ENCODE measurements around the gene PARP8.

DNA sequence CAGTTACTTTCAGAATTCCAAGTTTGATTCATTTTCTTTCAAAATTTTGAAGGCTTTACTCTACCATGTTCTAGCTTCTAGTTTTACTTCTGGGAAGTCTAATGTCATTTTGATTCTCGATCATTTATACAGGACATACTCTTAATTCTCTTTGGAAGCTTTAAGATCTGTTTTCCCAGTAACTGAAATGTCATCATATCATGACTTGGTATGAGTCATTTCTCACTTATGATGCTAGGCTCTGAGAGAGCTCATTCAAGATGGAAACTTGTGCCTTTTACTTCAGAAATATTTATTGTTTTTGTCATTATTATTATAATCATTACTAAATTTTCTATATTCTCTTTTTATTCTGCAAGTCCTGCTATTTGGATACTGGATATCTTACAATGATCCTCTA lies 222.3 kb downstream of the PARP8 start:
- TF ChIP-seq, protein P1, sequence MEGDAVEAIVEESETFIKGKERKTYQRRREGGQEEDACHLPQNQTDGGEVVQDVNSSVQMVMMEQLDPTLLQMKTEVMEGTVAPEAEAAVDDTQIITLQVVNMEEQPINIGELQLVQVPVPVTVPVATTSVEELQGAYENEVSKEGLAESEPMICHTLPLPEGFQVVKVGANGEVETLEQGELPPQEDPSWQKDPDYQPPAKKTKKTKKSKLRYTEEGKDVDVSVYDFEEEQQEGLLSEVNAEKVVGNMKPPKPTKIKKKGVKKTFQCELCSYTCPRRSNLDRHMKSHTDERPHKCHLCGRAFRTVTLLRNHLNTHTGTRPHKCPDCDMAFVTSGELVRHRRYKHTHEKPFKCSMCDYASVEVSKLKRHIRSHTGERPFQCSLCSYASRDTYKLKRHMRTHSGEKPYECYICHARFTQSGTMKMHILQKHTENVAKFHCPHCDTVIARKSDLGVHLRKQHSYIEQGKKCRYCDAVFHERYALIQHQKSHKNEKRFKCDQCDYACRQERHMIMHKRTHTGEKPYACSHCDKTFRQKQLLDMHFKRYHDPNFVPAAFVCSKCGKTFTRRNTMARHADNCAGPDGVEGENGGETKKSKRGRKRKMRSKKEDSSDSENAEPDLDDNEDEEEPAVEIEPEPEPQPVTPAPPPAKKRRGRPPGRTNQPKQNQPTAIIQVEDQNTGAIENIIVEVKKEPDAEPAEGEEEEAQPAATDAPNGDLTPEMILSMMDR (conservative IDR thresholded peaks at IDR 0.05): no peak
- TF ChIP-seq ZFX (IDR thresholded peaks at IDR 0.05): no peak

Measured in C4-2B (cell line).